NCI-H748 (cell line): ENCODE measurements around the gene C16orf46.
A peak's percentile ranks its signal among the peaks of the same experiment; 100 is the strongest.
"Not testable (repeated sequence)": the region's sequence is repeated elsewhere in the genome, so short reads cannot be mapped to it uniquely, and the experiment has no call there.

Experiments used
- DNase-seq: peaks from one replicate; lab custom pipeline; 2025; ENCODE audit not compliant: unreplicated experiment; lab: John Stamatoyannopoulos, UW

Gene C16orf46, protein sequence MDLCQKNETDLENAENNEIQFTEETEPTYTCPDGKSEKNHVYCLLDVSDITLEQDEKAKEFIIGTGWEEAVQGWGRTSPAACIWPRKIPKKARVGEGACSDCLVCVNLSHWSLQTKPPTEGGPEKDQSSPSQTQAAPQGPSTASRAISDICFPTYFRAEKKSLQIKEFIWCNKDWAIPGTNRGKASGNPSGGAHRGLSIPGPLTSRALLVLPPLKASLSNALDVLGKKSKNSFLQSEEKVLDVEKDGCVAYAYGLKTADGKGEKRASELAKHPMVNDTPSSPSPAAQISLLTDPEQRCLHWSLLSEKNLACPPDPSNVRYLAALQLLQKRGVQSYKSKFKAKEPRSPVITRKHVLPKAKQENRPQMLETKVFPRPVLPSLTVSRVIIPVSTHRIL

DNA sequence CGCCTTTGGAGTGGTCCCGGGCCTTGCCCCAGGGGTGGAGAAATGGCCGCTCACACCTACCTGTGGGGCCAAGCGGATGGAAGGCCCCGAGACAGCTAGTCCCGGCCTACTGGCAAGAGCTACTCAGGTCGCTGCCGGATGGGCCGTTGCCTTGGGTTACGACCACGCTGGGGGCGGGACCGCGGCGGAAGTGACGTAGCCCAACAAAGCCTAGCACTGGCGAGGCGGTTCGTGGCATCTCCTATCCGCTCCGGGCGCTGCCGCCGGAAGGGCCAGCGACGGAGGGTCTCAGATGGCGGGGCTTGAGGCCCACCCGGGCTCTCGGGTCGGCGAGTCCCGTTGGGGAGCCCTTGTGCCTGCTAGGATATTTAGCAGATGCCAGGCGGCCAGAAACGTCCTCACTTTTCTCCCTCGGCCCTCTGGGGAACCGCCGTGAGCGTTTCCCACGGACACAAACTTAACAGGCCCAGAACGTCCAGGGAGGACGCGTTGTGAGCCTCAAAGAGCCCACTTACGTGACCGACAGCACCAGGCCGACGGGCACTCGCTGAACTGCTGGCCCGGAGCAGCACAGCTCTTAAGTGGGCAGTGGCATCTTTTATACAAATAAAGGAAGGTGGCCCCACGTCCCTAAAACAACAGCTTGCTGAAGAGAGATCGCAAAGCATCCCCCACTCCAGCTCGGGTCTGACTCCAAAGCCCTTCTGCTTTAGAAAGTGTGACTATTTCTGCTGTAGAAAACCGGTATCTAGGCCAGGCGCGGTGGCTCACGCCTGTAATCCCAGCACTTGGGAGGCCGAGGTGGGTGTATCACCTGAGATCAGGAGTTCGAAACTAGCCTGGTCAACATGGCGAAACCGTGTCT is at the start of gene C16orf46:
Gene C16orf46 (minus strand): TSS at position 163 of the 865 bp plus-strand sequence. CDS start 13,283 bp downstream, outside the sequence.
- DNase-seq = peak; percentile 94

DNA sequence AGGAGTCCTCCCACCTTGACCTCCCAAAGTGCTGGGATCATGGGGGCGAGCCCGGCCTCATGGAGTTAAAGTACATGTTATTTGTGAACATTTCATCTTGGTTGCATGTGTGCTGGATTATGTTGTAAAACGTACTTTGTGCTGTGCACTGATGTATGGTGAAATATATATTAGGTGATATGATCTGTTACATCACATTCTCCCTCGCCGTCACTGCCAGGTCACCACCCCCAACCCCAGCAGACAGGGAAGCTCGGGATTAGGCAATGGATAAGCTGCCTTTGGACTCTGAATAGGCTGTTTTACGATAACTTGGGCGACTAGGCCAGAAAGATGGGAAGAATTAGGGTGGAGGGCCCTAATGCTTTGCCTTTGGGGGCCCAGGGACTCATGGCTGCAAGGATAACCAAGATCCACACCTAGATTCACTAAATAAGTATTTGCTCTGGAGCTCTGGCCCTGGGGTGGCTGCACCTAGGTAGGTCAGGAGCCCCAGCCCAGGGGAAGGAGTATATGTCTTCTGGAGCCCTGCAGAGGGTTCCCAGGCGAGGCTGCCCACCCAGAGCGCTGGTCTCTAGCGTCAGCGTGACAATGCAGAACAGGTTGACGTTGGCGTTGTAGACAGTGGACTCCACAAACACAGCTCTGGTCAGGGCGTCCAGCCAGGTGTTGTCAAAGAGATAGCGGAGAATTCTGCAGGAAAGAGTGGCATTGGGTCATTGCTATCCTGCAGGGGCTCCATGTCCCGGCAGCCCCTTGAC is 46.2 kb upstream of the C16orf46 start:
- DNase-seq = no peak

DNA sequence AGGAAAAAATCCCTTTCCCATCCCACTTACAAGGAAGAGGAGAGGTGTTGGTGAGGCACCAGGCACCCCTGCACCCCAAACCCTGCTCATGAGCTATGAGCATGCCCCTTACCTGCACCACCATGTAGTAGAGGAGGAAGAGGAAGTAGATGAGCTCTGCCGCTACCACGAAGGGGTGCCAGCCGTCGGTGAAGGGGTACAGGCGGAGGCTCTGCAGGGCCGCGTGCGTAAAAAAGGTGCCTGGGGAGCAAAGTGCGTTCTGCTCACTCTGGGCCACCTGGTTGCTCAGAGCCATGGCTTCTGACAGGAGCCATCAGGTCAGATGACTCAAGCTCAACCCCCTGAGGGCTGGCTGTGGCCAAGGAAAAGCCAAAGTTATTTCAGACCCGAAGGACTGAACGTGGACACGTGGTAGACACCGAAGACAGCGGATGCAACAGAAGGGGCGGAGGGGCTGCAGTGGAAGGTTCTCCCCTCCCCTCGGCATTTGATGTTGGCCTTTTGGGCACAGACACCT is 44.5 kb upstream of the C16orf46 start:
- DNase-seq = no peak

- no peak for DNase-seq
These were observed 40.4 kb upstream of the C16orf46 start for GRCh38 chr16:81117436-81117835.

DNA sequence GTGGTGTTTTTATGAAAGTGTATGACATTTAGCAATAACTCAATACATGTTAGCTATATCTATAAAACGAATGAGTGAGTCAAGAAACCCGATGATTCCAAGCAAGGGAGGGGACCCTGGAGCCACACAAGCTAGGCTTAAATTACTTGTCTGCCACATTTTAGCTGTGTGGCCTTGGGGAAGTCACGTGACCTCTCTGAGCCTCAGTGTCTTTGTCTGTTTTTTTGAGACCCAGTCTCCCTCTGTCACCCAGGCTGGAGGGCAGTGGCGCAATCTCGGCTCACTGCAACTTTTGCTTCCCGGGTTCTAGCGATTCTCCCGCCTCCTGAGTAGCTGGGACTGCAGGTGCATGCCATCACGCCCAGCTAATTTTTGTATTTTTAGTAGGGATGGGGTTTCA is 39.2 kb upstream of the C16orf46 start:
- DNase-seq = no peak

DNA sequence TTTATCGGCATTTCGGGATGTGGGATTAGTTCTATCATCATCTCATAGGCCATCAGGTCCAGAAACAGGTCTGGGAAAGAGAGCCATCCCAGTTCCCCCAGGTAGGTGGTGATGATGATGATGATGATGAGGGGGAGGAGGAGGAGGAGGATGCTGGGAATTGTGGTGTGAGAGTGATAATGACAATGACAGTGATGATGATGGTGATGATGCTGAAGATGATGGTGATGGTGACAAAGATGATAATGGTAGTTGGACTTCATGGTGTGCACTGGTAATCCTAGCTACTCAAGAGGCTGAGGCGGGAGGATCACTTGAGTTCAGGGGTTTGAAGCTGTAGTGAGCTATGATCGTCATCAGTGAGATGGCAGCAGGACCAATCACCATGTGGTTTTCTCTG is 35.4 kb upstream of the C16orf46 start:
- DNase-seq = no peak

GRCh38 chr16:81109274-81109673 is 32.2 kb upstream of the C16orf46 start:
- not testable (repeated sequence) for DNase-seq

GRCh38 chr16:81107511-81107910 is 30.5 kb upstream of the C16orf46 start:
- no peak for DNase-seq

DNA sequence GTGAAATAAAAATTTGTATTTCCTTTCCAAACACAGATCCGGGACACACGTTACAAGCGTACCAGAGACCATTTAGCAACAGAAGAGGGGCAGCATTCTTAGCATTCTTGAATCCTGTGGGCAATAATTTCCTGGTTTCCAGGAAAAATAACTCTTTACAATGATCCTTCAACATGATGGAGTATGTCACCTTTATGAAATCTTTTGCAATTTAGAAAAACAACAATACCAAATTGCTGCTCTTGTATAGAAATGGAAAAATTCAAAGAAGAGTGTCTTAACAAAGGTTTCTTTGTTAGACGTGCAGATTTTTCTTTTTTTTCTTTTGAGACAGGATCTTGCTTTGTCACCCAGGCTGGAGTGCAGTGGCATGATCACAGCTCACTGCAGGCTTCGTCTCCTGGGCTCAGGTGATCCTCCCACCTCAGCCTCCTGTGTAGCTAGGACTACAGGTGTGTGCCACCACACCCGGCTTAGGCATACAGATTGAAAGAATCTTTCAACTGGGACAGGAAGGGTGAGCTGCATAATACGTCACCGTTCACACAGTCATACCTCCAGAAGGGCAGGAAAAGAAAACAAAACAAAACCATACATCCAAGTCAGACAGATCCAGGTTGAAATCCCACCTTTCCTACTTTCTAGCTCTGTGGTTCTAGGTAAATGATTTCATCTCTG is 29.9 kb upstream of the C16orf46 start:
- DNase-seq = no peak

GRCh38 chr16:81105946-81106345 is 28.9 kb upstream of the C16orf46 start:
- DNase-seq = no peak

DNA sequence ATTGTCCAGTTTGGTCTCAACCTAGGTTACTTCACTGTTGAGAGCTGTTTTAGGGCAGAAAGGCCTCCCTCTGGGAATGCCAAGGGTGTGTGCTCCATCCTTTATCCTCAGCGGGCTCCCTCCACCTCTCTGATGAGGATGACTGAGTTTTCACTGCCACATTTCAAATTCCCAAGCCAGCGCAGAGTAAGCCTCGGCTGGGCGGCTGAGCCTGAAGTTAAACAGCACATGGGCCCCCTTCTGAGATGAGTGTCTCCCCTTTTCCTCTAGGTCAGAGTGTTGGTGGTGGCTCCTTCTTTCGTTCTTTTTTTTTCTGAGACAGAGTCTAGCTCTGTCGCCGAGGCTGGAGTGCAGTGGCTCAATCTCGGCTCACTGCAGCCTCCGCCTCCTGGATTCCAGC is 24.7 kb upstream of the C16orf46 start:
- DNase-seq = no peak

DNA sequence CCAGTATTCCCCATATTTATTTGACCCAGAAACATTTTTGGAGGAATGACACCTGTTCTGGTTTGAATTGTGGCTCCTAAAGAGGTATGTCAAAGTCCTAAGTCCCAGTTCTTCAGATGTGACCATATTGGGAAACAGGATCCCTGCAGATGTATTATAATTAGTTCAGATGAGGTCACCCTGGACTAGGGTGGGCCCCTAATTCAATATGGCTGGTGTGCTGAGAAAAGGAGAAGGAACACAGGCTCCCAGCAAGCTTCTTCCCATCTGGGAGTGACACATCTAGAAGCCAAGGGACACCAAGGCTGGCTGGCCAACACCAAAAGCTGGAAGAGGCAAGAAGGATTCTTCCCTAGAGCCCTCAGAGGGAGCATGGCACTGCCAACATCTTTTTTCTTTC is 22.9 kb upstream of the C16orf46 start:
- no peak for DNase-seq

GRCh38 chr16:81097230-81097629 is 20.2 kb upstream of the C16orf46 start:
- DNase-seq = no peak

DNA sequence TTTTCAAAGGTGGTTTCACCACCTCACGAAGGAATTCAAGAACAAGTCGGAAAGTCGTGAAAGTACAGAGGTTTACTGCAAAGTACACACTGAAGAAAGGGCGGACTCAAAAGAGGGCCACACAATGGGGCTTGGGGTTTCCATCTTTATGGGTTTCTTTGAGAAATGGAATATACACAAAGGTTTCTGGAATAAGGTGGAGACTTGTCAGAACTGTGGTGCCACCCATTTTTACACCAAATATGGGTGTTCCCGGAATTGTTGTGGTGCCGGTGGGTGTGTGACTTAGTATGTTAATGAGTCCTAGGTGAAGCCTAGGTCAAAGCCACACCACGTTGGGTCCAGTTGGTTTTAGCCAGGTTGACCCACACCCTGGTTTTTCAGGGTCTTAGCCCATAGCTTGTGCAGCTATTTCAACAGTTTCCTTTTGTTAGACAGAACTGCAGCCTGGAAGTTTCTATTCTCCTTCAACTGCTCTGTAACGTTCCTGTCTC is 19.7 kb upstream of the C16orf46 start:
- DNase-seq = no peak

GRCh38 chr16:81095953-81096714 is 19.1 kb upstream of the C16orf46 start, which contains the start of gene GCSH:
Gene GCSH, minus strand, starts transcription at chr16:81096395. Its CDS starts 117 bp downstream, at chr16:81096278.
- peak; percentile 97 for DNase-seq

DNA sequence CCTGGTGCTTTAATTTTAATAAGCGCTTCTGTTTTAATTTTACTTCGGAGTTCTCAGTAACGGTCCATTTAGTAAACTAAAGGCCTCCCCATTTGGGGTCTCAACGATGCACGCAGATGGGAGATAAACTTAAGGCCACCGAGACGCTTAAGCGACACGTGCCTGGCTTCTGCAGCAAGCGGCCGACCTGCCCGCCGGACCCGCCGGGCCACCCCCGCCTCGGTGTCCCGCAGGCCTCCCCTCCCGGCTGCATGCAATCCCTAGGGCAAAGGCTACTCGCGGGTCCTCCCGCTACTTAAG is 18.6 kb upstream of the C16orf46 start:
- no peak for DNase-seq

GRCh38 chr16:81094771-81095251 is 17.8 kb upstream of the C16orf46 start:
- DNase-seq = no peak

DNA sequence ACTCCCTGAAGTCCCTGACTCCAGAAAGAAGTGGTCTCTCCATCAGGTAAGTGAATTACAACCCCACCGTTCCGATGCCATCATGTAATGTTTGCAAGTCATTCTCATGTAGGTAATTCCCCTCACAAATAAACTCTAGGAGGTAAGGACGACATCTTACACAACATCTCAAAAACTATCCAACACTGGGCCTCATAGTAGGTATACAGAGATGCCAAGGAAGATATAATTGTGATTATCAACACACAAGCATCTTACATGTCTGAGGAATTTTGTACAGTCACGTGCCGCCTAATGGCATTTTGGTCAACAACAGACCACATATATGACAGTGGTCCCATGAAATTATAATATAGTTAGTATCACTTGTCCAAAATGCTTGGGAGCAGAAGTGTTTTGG is 11.8 kb upstream of the C16orf46 start:
- no peak for DNase-seq

DNA sequence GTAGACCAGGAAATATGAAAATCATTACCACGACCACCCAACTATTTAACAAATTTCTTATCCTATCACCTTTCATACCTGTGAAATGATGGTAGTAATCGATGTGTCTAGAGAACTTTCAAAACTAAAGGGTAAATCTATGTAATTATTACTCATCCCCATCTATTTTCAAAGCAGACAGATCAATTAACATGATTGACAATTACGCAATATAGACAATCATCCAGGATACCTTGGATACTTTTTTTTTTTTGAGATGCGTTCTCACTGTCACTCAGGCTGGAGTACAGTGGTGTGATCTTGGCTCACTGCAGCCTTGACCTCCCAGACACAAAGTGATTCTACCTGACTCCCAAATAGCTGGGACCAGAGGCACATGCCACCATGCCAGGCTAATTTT is 4.0 kb upstream of the C16orf46 start:
- DNase-seq = no peak

DNA sequence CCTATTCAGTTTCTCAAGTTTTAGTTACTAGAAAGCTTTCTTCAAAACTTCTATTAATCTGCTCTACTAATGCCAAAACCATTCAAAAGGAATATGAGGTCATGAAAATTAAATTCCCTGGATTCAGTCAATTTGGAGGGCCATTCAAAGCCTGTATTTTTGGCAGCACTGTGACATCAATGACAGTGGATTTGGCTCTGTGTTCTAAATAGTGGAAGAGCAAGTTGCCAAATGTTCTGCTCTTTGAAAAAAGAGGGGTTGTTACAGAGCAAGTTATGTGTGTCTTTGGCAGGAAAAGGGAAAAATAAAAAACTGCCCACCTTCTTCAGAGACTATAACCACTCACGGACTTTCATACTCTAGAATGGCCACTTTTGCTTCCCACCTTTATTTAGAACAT is 3.2 kb upstream of the C16orf46 start:
- no peak for DNase-seq
